GM18870 (cell line): ENCODE measurements around the gene VSTM5.
"Not testable (repeated sequence)": the region's sequence is repeated elsewhere in the genome, so short reads cannot be mapped to it uniquely, and the experiment has no call there.

Source experiments
- ATAC-seq: cut with Tn5 transposase; IDR thresholded peaks from one replicate; pipeline ENCODE4 v1.9.1; 2021; ENCODE audit warnings: moderate library complexity; ENCODE audit not compliant: unreplicated experiment

Gene VSTM5

GRCh38 chr11:93801366-93801765 lies 49.1 kb downstream of the VSTM5 start:
- ATAC-seq: no peak

- no peak for ATAC-seq
Observed at GRCh38 chr11:93796441-93797231, 53.8 kb downstream of the VSTM5 start.

DNA sequence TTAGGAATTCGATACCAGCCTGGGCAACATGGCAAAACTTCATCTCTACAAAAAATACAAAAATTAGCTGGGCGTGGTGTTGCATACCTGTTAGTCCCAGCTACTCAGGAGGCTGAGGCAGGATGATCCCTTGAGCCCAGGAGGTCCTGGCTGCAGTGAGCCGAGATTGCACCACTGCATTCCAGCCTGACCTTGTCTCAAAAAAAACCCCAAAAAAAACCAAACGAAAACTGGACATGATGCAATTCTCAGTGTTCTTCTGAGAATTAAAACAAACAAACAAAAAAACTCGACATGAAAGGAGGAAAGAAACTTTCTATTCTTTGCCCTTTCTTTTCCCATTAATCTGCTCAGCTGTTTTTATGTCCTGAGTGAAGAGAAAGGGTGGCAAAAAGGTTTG lies 58.9 kb downstream of the VSTM5 start:
- no peak for ATAC-seq

- peak; percentile 34 for ATAC-seq
Observed at GRCh38 chr11:93784935-93785360, 65.5 kb downstream of the VSTM5 start.

GRCh38 chr11:93784145-93784934 lies 66.1 kb downstream of the VSTM5 start, which contains the start of gene MED17:
Gene MED17, plus strand, starts transcription at chr11:93784282. Its CDS starts 232 bp downstream, at chr11:93784514.
- peak; percentile 93 for ATAC-seq

GRCh38 chr11:93783765-93784144 lies 66.7 kb downstream of the VSTM5 start:
- peak; percentile 55 for ATAC-seq

GRCh38 chr11:93783362-93783761 lies 67.1 kb downstream of the VSTM5 start:
- no peak for ATAC-seq

GRCh38 chr11:93775289-93775688 lies 75.1 kb downstream of the VSTM5 start:
- ATAC-seq: no peak

GRCh38 chr11:93774560-93774959 lies 75.9 kb downstream of the VSTM5 start:
- ATAC-seq: not testable (repeated sequence)

- ATAC-seq: no peak
Observed at GRCh38 chr11:93773601-93774200, 76.7 kb downstream of the VSTM5 start.

DNA sequence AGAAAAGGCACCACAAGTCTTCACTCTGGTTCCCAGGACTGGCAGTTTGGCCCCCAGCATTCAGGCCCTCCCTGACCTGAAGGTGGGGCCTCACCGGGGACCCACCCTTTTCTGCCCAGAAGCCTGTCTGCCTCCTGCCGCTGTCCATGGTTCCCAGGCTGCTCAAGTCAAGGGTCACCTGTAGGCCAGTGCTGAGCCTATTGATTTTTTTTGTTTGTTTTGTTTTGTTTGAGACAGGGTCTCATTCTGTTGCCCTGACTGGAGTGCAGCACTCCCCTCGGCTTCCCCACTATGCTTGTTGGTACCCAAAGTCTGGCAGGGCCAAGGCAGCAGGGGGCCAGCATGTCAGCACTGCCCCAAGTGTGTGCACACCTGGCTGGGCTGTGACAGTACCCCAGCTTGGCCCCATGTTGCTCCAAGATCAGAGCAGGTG lies 77.4 kb downstream of the VSTM5 start:
- ATAC-seq: no peak

DNA sequence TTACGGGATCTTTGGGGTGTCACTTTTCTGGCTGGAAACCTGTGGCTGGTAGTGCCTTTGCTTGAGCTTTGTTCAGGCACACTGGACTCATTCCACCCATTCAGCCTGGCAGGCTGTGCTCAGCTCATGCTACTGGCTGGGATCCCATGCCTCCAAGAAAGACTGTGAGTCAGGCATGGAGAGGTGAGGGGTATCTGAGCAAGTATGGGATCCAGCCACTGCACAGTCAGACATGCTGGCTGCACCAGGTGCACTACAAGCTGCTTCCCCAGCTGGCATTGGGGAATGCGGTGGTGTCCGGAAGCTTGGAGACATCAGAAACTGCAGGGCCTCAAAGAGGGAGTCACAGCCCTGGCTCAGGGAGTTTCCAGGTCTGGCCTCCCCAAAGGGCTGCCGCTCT lies 78.3 kb downstream of the VSTM5 start:
- ATAC-seq: no peak

DNA sequence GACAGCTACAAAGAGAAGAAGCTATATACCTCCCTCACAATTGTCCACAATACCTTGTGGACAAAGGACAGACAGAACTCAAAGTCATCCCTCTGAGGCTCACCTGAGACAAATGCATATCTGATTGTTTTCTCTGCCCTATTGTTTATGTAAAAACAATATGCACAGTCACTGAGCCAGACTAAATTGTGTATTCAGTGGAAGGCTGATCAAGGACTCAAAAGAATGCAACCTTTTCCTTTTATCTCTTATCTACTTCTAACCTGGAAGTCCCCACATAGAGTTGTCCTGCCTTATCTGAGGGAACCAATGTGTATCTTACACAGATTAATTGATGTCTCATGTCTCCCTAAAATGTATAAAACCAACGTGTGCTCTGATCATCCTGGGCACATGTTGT lies 80.3 kb downstream of the VSTM5 start:
- no peak for ATAC-seq
